ENCODE results near the gene SSBP4.
"Not testable (repeated sequence)": the region's sequence is repeated elsewhere in the genome, so short reads cannot be mapped to it uniquely, and the experiment has no call there.

The SSBP4 gene

GRCh38 chr19:18419195-18419698 lies at the start of gene SSBP4:
Gene SSBP4 (plus strand): TSS chr19:18419398. CDS start chr19:18419649, 251 bp downstream.
- peak; percentile 67 for DNase-seq

- DNase-seq = no peak
These were observed 45.7 kb upstream of the SSBP4 start for GRCh38 chr19:18373407-18373891.

- peak; percentile 79 for DNase-seq
These were observed 45.1 kb upstream of the SSBP4 start for GRCh38 chr19:18373892-18374629.

GRCh38 chr19:18377026-18377425 lies 42.2 kb upstream of the SSBP4 start:
- DNase-seq = no peak

GRCh38 chr19:18379803-18380747 lies 39.1 kb upstream of the SSBP4 start:
- DNase-seq = no peak

GRCh38 chr19:18380843-18381242 lies 38.4 kb upstream of the SSBP4 start:
- no peak for DNase-seq

GRCh38 chr19:18383622-18384021 lies 35.6 kb upstream of the SSBP4 start:
- DNase-seq = not testable (repeated sequence)

GRCh38 chr19:18384775-18385174 lies 34.4 kb upstream of the SSBP4 start:
- DNase-seq = no peak

GRCh38 chr19:18385359-18385674 lies 33.9 kb upstream of the SSBP4 start:
- DNase-seq = no peak

GRCh38 chr19:18385675-18386542 lies 33.3 kb upstream of the SSBP4 start, which contains the start of gene GDF15:
Gene GDF15 (plus strand): TSS chr19:18386158. CDS start chr19:18386190, 32 bp downstream.
- DNase-seq = no peak

GRCh38 chr19:18386543-18387271 lies 32.5 kb upstream of the SSBP4 start:
- no peak for DNase-seq

- peak; percentile 95 for DNase-seq
These were observed 30.9 kb upstream of the SSBP4 start for GRCh38 chr19:18388100-18388959.

GRCh38 chr19:18388960-18389725 lies 30.1 kb upstream of the SSBP4 start:
- no peak for DNase-seq

GRCh38 chr19:18389726-18390064 lies 29.5 kb upstream of the SSBP4 start:
- no peak for DNase-seq

- no peak for DNase-seq
These were observed 28.9 kb upstream of the SSBP4 start for GRCh38 chr19:18390065-18390907.

- DNase-seq = no peak
These were observed 27.6 kb upstream of the SSBP4 start for GRCh38 chr19:18391509-18392075.

GRCh38 chr19:18392417-18392816 lies 26.8 kb upstream of the SSBP4 start:
- peak; percentile 73 for DNase-seq

GRCh38 chr19:18392926-18393325 lies 26.3 kb upstream of the SSBP4 start:
- DNase-seq = no peak

- no peak for DNase-seq
These were observed 25.4 kb upstream of the SSBP4 start for GRCh38 chr19:18393836-18394235.
